ENCODE data around the gene VWA3B. TPM values are rescaled to one million over a fixed set of nuclear protein-coding genes. Genes with fewer than 3 reads are reported as not detected.

Gene VWA3B
- total RNA-seq, 1 donor from 2014 or later = not detected

GRCh38 chr2:98309580-98309979 is 222.6 kb downstream of the VWA3B start:
- no peak overlapping the region for H3K4me3 Mint-ChIP-seq
- DNase-seq (ENCODE audit: low read depth, low spot score) = no peak
- H3K27me3 Mint-ChIP-seq (ENCODE audit: low read depth) = peaks cover 3% of the 10 kb centered on the region
- no peaks in the 10 kb centered on the region for H3K4me1 Mint-ChIP-seq
- no peak overlapping the region for H3K27ac Mint-ChIP-seq (ENCODE audit: unreplicated experiment)
- H3K9me3 Mint-ChIP-seq = no peaks in the 10 kb centered on the region
- TF ChIP-seq, protein P1, sequence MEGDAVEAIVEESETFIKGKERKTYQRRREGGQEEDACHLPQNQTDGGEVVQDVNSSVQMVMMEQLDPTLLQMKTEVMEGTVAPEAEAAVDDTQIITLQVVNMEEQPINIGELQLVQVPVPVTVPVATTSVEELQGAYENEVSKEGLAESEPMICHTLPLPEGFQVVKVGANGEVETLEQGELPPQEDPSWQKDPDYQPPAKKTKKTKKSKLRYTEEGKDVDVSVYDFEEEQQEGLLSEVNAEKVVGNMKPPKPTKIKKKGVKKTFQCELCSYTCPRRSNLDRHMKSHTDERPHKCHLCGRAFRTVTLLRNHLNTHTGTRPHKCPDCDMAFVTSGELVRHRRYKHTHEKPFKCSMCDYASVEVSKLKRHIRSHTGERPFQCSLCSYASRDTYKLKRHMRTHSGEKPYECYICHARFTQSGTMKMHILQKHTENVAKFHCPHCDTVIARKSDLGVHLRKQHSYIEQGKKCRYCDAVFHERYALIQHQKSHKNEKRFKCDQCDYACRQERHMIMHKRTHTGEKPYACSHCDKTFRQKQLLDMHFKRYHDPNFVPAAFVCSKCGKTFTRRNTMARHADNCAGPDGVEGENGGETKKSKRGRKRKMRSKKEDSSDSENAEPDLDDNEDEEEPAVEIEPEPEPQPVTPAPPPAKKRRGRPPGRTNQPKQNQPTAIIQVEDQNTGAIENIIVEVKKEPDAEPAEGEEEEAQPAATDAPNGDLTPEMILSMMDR (conservative IDR thresholded peaks at IDR 0.05) = no peak
- H3K36me3 Mint-ChIP-seq (ENCODE audit: low read depth) = no peaks in the 10 kb centered on the region

DNA sequence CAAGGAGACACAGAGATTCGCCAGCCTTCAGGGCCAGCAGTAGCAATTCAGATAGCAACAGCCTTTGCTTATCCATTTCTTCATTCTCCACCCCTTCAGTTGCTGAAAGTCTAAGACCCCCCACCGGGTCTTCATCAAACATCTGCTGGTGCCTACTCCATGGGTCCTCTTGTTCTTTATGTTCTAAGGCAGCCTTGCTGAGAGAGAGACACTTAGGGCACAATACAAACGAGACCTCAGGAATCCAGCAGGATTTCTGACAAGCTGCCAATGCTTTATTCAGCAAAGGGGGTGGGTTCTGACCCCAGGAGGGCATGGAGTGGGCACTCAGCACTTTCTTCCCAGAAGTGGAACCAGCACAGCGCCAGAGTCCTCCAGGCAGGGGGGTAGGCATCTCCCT is 223.0 kb downstream of the VWA3B start:
- TF ChIP-seq, protein P1 (conservative IDR thresholded peaks at IDR 0.05) = no peak
- peaks cover 3% of the 10 kb centered on the region for H3K27me3 Mint-ChIP-seq (ENCODE audit: low read depth)
- H3K36me3 Mint-ChIP-seq (ENCODE audit: low read depth) = no peaks in the 10 kb centered on the region
- H3K4me1 Mint-ChIP-seq = no peaks in the 10 kb centered on the region
- H3K27ac Mint-ChIP-seq (ENCODE audit: unreplicated experiment) = no peak overlapping the region
- DNase-seq (ENCODE audit: low read depth, low spot score) = no peak
- no peaks in the 10 kb centered on the region for H3K9me3 Mint-ChIP-seq
- no peak overlapping the region for H3K4me3 Mint-ChIP-seq

GRCh38 chr2:98311090-98311489 is 224.1 kb downstream of the VWA3B start:
- H3K27ac Mint-ChIP-seq (ENCODE audit: unreplicated experiment) = no peak overlapping the region
- H3K4me1 Mint-ChIP-seq = no peaks in the 10 kb centered on the region
- DNase-seq (ENCODE audit: low read depth, low spot score) = no peak
- TF ChIP-seq, protein P1 (conservative IDR thresholded peaks at IDR 0.05) = no peak
- no peak overlapping the region for H3K4me3 Mint-ChIP-seq
- H3K27me3 Mint-ChIP-seq (ENCODE audit: low read depth) = no peaks in the 10 kb centered on the region
- no peaks in the 10 kb centered on the region for H3K36me3 Mint-ChIP-seq (ENCODE audit: low read depth)
- no peaks in the 10 kb centered on the region for H3K9me3 Mint-ChIP-seq

GRCh38 chr2:98311771-98312545 is 225.0 kb downstream of the VWA3B start:
- no peak for DNase-seq (ENCODE audit: low read depth, low spot score)
- no peaks in the 10 kb centered on the region for H3K36me3 Mint-ChIP-seq (ENCODE audit: low read depth)
- H3K27ac Mint-ChIP-seq (ENCODE audit: unreplicated experiment) = no peak overlapping the region
- TF ChIP-seq, protein P1 (conservative IDR thresholded peaks at IDR 0.05) = no peak
- H3K9me3 Mint-ChIP-seq = no peaks in the 10 kb centered on the region
- no peaks in the 10 kb centered on the region for H3K27me3 Mint-ChIP-seq (ENCODE audit: low read depth)
- H3K4me1 Mint-ChIP-seq = no peaks in the 10 kb centered on the region
- no peak overlapping the region for H3K4me3 Mint-ChIP-seq

- H3K36me3 Mint-ChIP-seq (ENCODE audit: low read depth) = peaks cover 4% of the 10 kb centered on the region
- TF ChIP-seq, protein P1 (conservative IDR thresholded peaks at IDR 0.05) = no peak
- no peaks in the 10 kb centered on the region for H3K27me3 Mint-ChIP-seq (ENCODE audit: low read depth)
- H3K27ac Mint-ChIP-seq (ENCODE audit: unreplicated experiment) = no peak overlapping the region
- H3K9me3 Mint-ChIP-seq = peaks cover 3% of the 10 kb centered on the region
- no peak for DNase-seq (ENCODE audit: low read depth, low spot score)
- no peaks in the 10 kb centered on the region for H3K4me1 Mint-ChIP-seq
- no peak overlapping the region for H3K4me3 Mint-ChIP-seq
These were observed 226.7 kb downstream of the VWA3B start for GRCh38 chr2:98313492-98314250.

Measured in neural crest cell (in vitro differentiated cells).